CD14-positive monocyte (primary cell): ENCODE results near the gene UBXN6. TPM values are rescaled to one million over a fixed set of nuclear protein-coding genes. Genes with fewer than 3 reads are reported as not detected.
A peak's percentile ranks its signal among the peaks of the same experiment; 100 is the strongest.

Experiments used
- DNase-seq, 3 donors: peaks; one replicate each; pipeline ENCODE4 v3.0.0-alpha.2; 2011 to 2022
- H2AFZ ChIP-seq: 2 replicates; pipeline ENCODE4 v1.6.0; 2012; ENCODE audit warnings: mild to moderate bottlenecking, low read depth, low read length, inconsistent platforms; ENCODE audit not compliant: insufficient read depth, poor library complexity, severe bottlenecking
- H3K27ac ChIP-seq, 2 donors: 1 replicate in 1 of 2; 2 replicates in 1 of 2; pipeline ENCODE4 v1.5.1; 2012 to 2013; ENCODE audit warnings: low read length in 2 of 2, control low read depth in 1 of 2, inconsistent platforms in 1 of 2, low read depth in 1 of 2, mild to moderate bottlenecking in 1 of 2
- H3K27me3 ChIP-seq, 2 donors: one replicate each; pipeline versions ENCODE4 v1.6.0 to v1.6.1; 2011 to 2013; ENCODE audit warnings: low read length in 2 of 2; ENCODE audit not compliant: control insufficient read depth in 2 of 2, insufficient read depth in 2 of 2
- H3K36me3 ChIP-seq, 2 donors: replicated peaks in 1 of 2; 1 replicate in 1 of 2; 2 replicates in 1 of 2; pipeline versions ENCODE4 v1.5.1 to v1.6.1; 2012 to 2013; ENCODE audit warnings: low read length in 2 of 2, control low read depth in 1 of 2, inconsistent platforms in 1 of 2, mild to moderate bottlenecking in 1 of 2; ENCODE audit not compliant: insufficient read depth in 2 of 2, control insufficient read depth in 1 of 2
- H3K4me1 ChIP-seq, 2 donors: 1 replicate in 1 of 2; 2 replicates in 1 of 2; pipeline versions ENCODE4 v1.5.1 to v1.6.1; 2012 to 2013; ENCODE audit warnings: low read length in 2 of 2, control low read depth in 1 of 2, inconsistent platforms in 1 of 2, mild to moderate bottlenecking in 1 of 2, moderate library complexity in 1 of 2; ENCODE audit not compliant: insufficient read depth in 2 of 2, control insufficient read depth in 1 of 2
- H3K4me2 ChIP-seq: replicated peaks from 2 replicates; pipeline ENCODE3; 2012; ENCODE audit warnings: low read length, moderate library complexity, mild to moderate bottlenecking; ENCODE audit not compliant: poor library complexity, severe bottlenecking; ENCODE audit errors: extremely low read depth
- H3K4me3 ChIP-seq, 3 experiments: fragments of 200-600 bp in 1 of 3; sonication (generic) in 1 of 3; replicated peaks in 1 of 3; 1 replicate in 2 of 3; 2 replicates in 1 of 3; pipeline ENCODE4 v1.5.1; 2011 to 2013; ENCODE audit warnings: low read length in 3 of 3, mild to moderate bottlenecking in 3 of 3, control low read depth in 2 of 3, low read depth in 2 of 3, inconsistent platforms in 1 of 3, moderate library complexity in 1 of 3
- H3K79me2 ChIP-seq: 2 replicates; pipeline ENCODE4 v1.6.0; 2012; ENCODE audit warnings: mild to moderate bottlenecking, control low read depth, inconsistent platforms, low read length, moderate library complexity; ENCODE audit not compliant: insufficient read depth
- H3K9ac ChIP-seq: 2 replicates; pipeline ENCODE4 v1.6.0; 2017; ENCODE audit warnings: low read length, mild to moderate bottlenecking; ENCODE audit not compliant: insufficient read depth, poor library complexity, severe bottlenecking
- H3K9me3 ChIP-seq, 2 donors: replicated peaks in 1 of 2; 1 replicate in 1 of 2; 2 replicates in 1 of 2; pipeline versions ENCODE4 v1.5.1 to v1.6.1; 2012 to 2013; ENCODE audit warnings: low read length in 2 of 2, control low read depth in 1 of 2; ENCODE audit not compliant: control insufficient read depth in 1 of 2, insufficient read depth in 1 of 2
- H4K20me1 ChIP-seq: 2 replicates; pipeline ENCODE4 v1.6.0; 2012; ENCODE audit warnings: mild to moderate bottlenecking, low read length, control low read depth, moderate library complexity; ENCODE audit not compliant: insufficient read depth
- H3K27ac Mint-ChIP-seq, 7 donors: one replicate each; pipeline ENCODE4 v1.8.0; 2020; ENCODE audit warnings: mild to moderate bottlenecking in 7 of 7, mixed read lengths in 7 of 7, moderate library complexity in 6 of 7, inconsistent platforms in 2 of 7
- H3K27me3 Mint-ChIP-seq, 3 donors: one replicate each; pipeline ENCODE4 v1.8.0; 2021 to 2022; ENCODE audit warnings: low read depth in 3 of 3, mild to moderate bottlenecking in 3 of 3, mixed read lengths in 3 of 3, moderate library complexity in 3 of 3, inconsistent platforms in 1 of 3
- H3K36me3 Mint-ChIP-seq, 2 donors: one replicate each; pipeline ENCODE4 v1.8.0; 2020; ENCODE audit warnings: mixed read lengths in 2 of 2, inconsistent platforms in 1 of 2, mild to moderate bottlenecking in 1 of 2
- H3K4me1 Mint-ChIP-seq: one replicate; pipeline ENCODE4 v1.8.0; 2020; ENCODE audit warnings: mild to moderate bottlenecking, mixed read lengths
- H3K4me3 Mint-ChIP-seq, 2 donors: one replicate each; pipeline ENCODE4 v1.8.0; 2020; ENCODE audit warnings: mild to moderate bottlenecking in 2 of 2, mixed read lengths in 2 of 2, moderate library complexity in 1 of 2
- H3K9me3 Mint-ChIP-seq, 7 donors: one replicate each; pipeline ENCODE4 v1.8.0; 2020 to 2022; ENCODE audit warnings: mixed read lengths in 7 of 7, mild to moderate bottlenecking in 6 of 7, moderate library complexity in 6 of 7, inconsistent platforms in 2 of 7
- WGBS: methylation state at CpG from one replicate; pipeline ENCODE4 v1.1.5; 2013; ENCODE audit warnings: missing lambda C conversion rate; ENCODE audit not compliant: insufficient coverage; 5-methylcytosine and 5-hydroxymethylcytosine counted together
- intact Hi-C, 2 donors: fragments of 100-400 bp; cut with micrococcal nuclease; formaldehyde crosslinking; loops; one replicate each; pipeline versions ENCODE4 v1.15.0 to v1.15.1; 2023
- polyA minus RNA-seq: library from RNA; depleted of rRNA, polyadenylated mRNA; stranded (reverse); fragments of >200 nt; gene quantifications from 2 replicates; pipeline ENCODE4 v1.2.3, GENCODE V29; 2012
- polyA plus RNA-seq, 3 donors: library from polyadenylated mRNA; depleted of rRNA in 1 of 3; unstranded in 2 of 3; stranded (reverse) in 1 of 3; fragments of 300-500 nt in 2 of 3; fragments of >200 nt in 1 of 3; fragmentation: Illumina TruSeq in 2 of 3; gene quantifications; 1 replicate in 2 of 3; 2 replicates in 1 of 3; pipeline ENCODE4 v1.2.3, GENCODE V29; 2012 to 2021
- total RNA-seq, 12 experiments: library from RNA in 1 of 12; stranded (reverse) in 1 of 12; fragments of 120-200 nt in 1 of 12; gene quantifications; one replicate each; pipeline ENCODE4 v1.2.4 and lab custom pipeline; 2013 to 2026; ENCODE audit warnings: mixed read lengths in 6 of 12, inconsistent platforms in 1 of 12
- TF ChIP-seq, protein P1 (sequence below): fragments of 200-600 bp; IDR thresholded peaks from one replicate; pipeline ENCODE4 v1.8.0; 2022; ENCODE audit warnings: antibody characterized with exemption, mild to moderate bottlenecking

Gene UBXN6, protein sequence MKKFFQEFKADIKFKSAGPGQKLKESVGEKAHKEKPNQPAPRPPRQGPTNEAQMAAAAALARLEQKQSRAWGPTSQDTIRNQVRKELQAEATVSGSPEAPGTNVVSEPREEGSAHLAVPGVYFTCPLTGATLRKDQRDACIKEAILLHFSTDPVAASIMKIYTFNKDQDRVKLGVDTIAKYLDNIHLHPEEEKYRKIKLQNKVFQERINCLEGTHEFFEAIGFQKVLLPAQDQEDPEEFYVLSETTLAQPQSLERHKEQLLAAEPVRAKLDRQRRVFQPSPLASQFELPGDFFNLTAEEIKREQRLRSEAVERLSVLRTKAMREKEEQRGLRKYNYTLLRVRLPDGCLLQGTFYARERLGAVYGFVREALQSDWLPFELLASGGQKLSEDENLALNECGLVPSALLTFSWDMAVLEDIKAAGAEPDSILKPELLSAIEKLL
- total RNA-seq (2013): 58.7 TPM
- polyA plus RNA-seq: 10 to 100 TPM in 1 of 3 donors, 1 to 10 TPM in 2; 3.8 to 64.5 (median 5.4) TPM
- 56.5 and 77.7 TPM in 2 replicates for polyA minus RNA-seq
- total RNA-seq (lab: John Stamatoyannopoulos, UW): 22.5 to 71.0 (median 47.9) reads per million in 11 experiments

DNA sequence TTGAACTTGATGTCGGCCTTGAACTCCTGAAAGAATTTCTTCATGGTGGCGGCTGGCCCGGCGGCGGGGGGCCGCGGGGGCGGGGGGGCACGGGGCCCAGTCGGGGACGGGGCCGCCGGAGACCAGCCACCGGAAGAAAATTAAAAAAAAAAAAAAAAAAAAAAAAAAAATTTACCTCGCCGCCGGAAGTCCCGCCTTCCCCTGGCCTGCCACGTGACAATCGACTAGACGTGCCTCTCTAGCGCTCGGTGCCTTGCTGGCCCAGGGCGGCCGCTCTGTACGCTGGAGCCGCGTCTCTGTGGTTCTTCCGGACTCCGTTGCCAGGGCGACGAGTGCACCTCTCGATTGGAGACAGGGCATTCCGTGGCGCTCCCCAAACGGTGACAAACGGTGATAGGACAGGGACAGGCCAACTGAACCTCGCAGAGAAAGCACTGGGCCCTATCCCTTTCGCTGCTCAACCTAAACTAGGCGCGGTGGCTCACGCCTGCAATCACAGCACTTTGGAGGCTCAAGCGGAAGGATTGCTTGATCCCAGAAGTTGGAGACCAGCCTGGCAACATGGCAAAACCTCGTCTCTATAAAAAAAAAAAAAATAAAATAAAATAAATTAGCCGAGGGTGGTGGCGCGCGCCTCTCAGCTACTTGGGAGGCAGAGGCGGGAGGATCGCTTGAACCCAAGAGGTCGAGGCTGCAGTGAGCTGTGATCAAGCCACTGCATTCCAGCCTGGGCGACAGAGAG, at the start of gene UBXN6:
Gene UBXN6 (minus strand): TSS at position 141 of the 742 bp plus-strand sequence. CDS start 97 bp downstream, at position 44.
- H3K27me3 Mint-ChIP-seq: peaks cover 0 to 4% (median 3%) of the 10 kb centered on the region in 3 donors
- H3K4me3 Mint-ChIP-seq: peak within 1 kb of the TSS; percentile 94 to 97
- peak within 1 kb of the TSS; percentile 97 for H3K4me2 ChIP-seq
- H3K36me3 ChIP-seq: peaks cover 13 to 20% of the 10 kb centered on the region in 2 donors
- H2AFZ ChIP-seq: peak within 1 kb of the TSS; percentile 81
- peaks cover 23% of the 10 kb centered on the region for H3K79me2 ChIP-seq
- no peaks in the 10 kb centered on the region for H3K9me3 Mint-ChIP-seq
- peak within 1 kb of the TSS; percentile 61 for H3K9ac ChIP-seq
- peaks cover 5 to 22% of the 10 kb centered on the region in 2 donors for H3K36me3 Mint-ChIP-seq
- H3K4me1 ChIP-seq: peaks cover 20 to 22% of the 10 kb centered on the region in 2 donors
- peaks cover 19% of the 10 kb centered on the region for H3K4me1 Mint-ChIP-seq
- 16% methylated on average over 32 of the region's 52 CpGs for WGBS
- DNase-seq: peak; percentile 97 to 98 (median 98)
- H3K27me3 ChIP-seq: no peaks in the 10 kb centered on the region
- H3K4me3 ChIP-seq: peak within 1 kb of the TSS; percentile 65 to 87 (median 76)
- peak within 1 kb of the TSS; percentile 91 to 96 (median 92) for H3K27ac Mint-ChIP-seq
- peak within 1 kb of the TSS; percentile 66 to 78 for H3K27ac ChIP-seq
- peaks cover 42% of the 10 kb centered on the region for H4K20me1 ChIP-seq
- TF ChIP-seq, protein P1, sequence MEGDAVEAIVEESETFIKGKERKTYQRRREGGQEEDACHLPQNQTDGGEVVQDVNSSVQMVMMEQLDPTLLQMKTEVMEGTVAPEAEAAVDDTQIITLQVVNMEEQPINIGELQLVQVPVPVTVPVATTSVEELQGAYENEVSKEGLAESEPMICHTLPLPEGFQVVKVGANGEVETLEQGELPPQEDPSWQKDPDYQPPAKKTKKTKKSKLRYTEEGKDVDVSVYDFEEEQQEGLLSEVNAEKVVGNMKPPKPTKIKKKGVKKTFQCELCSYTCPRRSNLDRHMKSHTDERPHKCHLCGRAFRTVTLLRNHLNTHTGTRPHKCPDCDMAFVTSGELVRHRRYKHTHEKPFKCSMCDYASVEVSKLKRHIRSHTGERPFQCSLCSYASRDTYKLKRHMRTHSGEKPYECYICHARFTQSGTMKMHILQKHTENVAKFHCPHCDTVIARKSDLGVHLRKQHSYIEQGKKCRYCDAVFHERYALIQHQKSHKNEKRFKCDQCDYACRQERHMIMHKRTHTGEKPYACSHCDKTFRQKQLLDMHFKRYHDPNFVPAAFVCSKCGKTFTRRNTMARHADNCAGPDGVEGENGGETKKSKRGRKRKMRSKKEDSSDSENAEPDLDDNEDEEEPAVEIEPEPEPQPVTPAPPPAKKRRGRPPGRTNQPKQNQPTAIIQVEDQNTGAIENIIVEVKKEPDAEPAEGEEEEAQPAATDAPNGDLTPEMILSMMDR: no peak
- H3K9me3 ChIP-seq: no peaks in the 10 kb centered on the region
- intact Hi-C loops: loop anchor here (1.0 to 5.0 kb wide), 6 partner anchors 13 to 211 kb away; partner anchors contain the start of genes CHAF1A (in 2 of the 2), MPND (in 1 of the 2), SH3GL1 (in 1 of the 2) and YJU2 (in 1 of the 2)

GRCh38 chr19:4507150-4507452, 49.5 kb upstream of the UBXN6 start:
- H3K4me1 Mint-ChIP-seq: peaks cover 7% of the 10 kb centered on the region
- no peaks in the 10 kb centered on the region for H3K79me2 ChIP-seq
- H3K27me3 ChIP-seq: no peaks in the 10 kb centered on the region
- peaks cover 21 to 34% of the 10 kb centered on the region in 2 donors for H3K36me3 Mint-ChIP-seq
- H3K27ac ChIP-seq: no peak overlapping the region
- H3K9ac ChIP-seq: no peak overlapping the region
- WGBS: 99% methylated on average over 12 of the region's 12 CpGs
- H2AFZ ChIP-seq: no peak overlapping the region
- no peak overlapping the region for H3K4me3 Mint-ChIP-seq
- no peak overlapping the region for H3K4me3 ChIP-seq
- no peaks in the 10 kb centered on the region for H4K20me1 ChIP-seq
- H3K9me3 ChIP-seq: no peaks in the 10 kb centered on the region
- H3K27ac Mint-ChIP-seq: peak overlapping the region in 2 of 7 donors; percentile 13 to 40
- intact Hi-C loops: no loop called here
- H3K27me3 Mint-ChIP-seq: peaks cover 1 to 3% (median 1%) of the 10 kb centered on the region in 3 donors
- DNase-seq: no peak
- H3K36me3 ChIP-seq: peaks cover 12 to 16% of the 10 kb centered on the region in 2 donors
- TF ChIP-seq, protein P1: no peak
- H3K9me3 Mint-ChIP-seq: no peaks in the 10 kb centered on the region
- no peak overlapping the region for H3K4me2 ChIP-seq
- peaks cover 0 to 6% of the 10 kb centered on the region in 2 donors for H3K4me1 ChIP-seq
